Measurements from ENCODE around the gene ITPRID2.
"Not testable (repeated sequence)": the region's sequence is repeated elsewhere in the genome, so short reads cannot be mapped to it uniquely, and the experiment has no call there.

Gene ITPRID2

GRCh38 chr2:181918188-181918587 lies 26.7 kb downstream of the ITPRID2 start:
- DNase-seq: no peak

- no peak for DNase-seq
Observed at GRCh38 chr2:181923121-181923520, 31.6 kb downstream of the ITPRID2 start.

GRCh38 chr2:181924336-181924735 lies 32.8 kb downstream of the ITPRID2 start:
- no peak for DNase-seq

- DNase-seq: no peak
Observed at GRCh38 chr2:181934694-181935093, 43.2 kb downstream of the ITPRID2 start.

- no peak for DNase-seq
Observed at GRCh38 chr2:181937473-181937872, 45.9 kb downstream of the ITPRID2 start.

- no peak for DNase-seq
Observed at GRCh38 chr2:181943411-181944124, 52.0 kb downstream of the ITPRID2 start.

- no peak for DNase-seq
Observed at GRCh38 chr2:181944164-181944913, 52.8 kb downstream of the ITPRID2 start.

- DNase-seq: no peak
Observed at GRCh38 chr2:181944914-181945291, 53.4 kb downstream of the ITPRID2 start.

GRCh38 chr2:181946444-181947127 lies 55.1 kb downstream of the ITPRID2 start:
- DNase-seq: no peak

- DNase-seq: no peak
Observed at GRCh38 chr2:181947273-181947672, 55.7 kb downstream of the ITPRID2 start.

GRCh38 chr2:181948227-181948626 lies 56.7 kb downstream of the ITPRID2 start:
- no peak for DNase-seq

- no peak for DNase-seq
Observed at GRCh38 chr2:181949047-181949446, 57.5 kb downstream of the ITPRID2 start.

- DNase-seq: no peak
Observed at GRCh38 chr2:181952404-181953226, 61.1 kb downstream of the ITPRID2 start.

GRCh38 chr2:181953881-181954537 lies 62.5 kb downstream of the ITPRID2 start:
- DNase-seq: no peak

GRCh38 chr2:181954538-181954883 lies 63.0 kb downstream of the ITPRID2 start:
- DNase-seq: no peak

- no peak for DNase-seq
Observed at GRCh38 chr2:181955010-181955409, 63.5 kb downstream of the ITPRID2 start.

- DNase-seq: not testable (repeated sequence)
Observed at GRCh38 chr2:181955866-181956265, 64.3 kb downstream of the ITPRID2 start.

- no peak for DNase-seq
Observed at GRCh38 chr2:181957668-181958067, 66.1 kb downstream of the ITPRID2 start.

- DNase-seq: no peak
Observed at GRCh38 chr2:181958726-181959125, 67.2 kb downstream of the ITPRID2 start.

GRCh38 chr2:181959508-181959907 lies 68.0 kb downstream of the ITPRID2 start:
- no peak for DNase-seq

GRCh38 chr2:181961167-181961566 lies 69.6 kb downstream of the ITPRID2 start:
- DNase-seq: not testable (repeated sequence)

GRCh38 chr2:181962142-181962541 lies 70.6 kb downstream of the ITPRID2 start:
- DNase-seq: no peak

Measured in activated gamma-delta T cell (primary cell).